ENCODE results near the gene COL4A1. TPM values are rescaled to one million over a fixed set of nuclear protein-coding genes. Genes with fewer than 3 reads are reported as not detected.
A peak's percentile ranks its signal among the peaks of the same experiment; 100 is the strongest.

COL4A1 gene
- total RNA-seq, 1 donor from 2014 or later, result 2,489 TPM

- no peak for FAIRE-seq
- H3K27ac Mint-ChIP-seq (ENCODE audit: unreplicated experiment), result no peak overlapping the region
These were observed 200.2 kb downstream of the COL4A1 start for GRCh38 chr13:110106726-110107125.

DNA sequence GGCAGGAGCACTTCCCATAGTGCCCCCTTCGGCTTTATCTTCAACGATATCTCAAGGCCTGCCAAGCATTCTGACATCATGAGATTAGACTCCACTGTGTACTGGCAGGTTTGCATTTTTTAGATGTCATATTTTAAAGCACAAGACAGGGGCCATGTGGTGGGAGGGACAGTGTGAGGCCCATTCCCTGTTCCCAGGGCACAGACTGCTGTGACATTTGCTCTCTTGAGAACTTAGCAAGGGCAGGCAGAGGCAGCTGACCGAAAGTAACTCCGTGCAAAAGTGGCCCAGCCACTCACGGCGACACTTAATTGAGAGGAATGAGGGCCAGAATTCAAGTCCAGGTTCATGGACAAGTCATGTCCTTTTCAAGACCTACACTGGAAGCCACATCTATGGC, 201.8 kb downstream of the COL4A1 start:
- Mint-ChIP-seq H3K36me3 (ENCODE audit: low read depth, unreplicated experiment) (no peaks in the 10 kb centered on the region), H3K4me1 (ENCODE audit: low read depth, unreplicated experiment) (peaks cover 8% of the 10 kb centered on the region), H3K27me3 (ENCODE audit: low read depth, unreplicated experiment) (no peaks in the 10 kb centered on the region), H3K27ac (ENCODE audit: unreplicated experiment) (no peak overlapping the region), H3K9me3 (ENCODE audit: unreplicated experiment) (peaks cover 3% of the 10 kb centered on the region), H3K4me3 (ENCODE audit: unreplicated experiment) (no peak overlapping the region)
- TF ChIP-seq EZH2 (IDR thresholded peaks at IDR 0.05; ENCODE audit: insufficient read depth, low read length) (no peak), CTCF (IDR thresholded peaks at IDR 0.05; ENCODE audit: insufficient read depth, low read depth, low read length) (no peak)
- Histone ChIP-seq H4K20me1 (ENCODE audit: insufficient read depth, low read length) (no peaks in the 10 kb centered on the region), H3K36me3 (ENCODE audit: insufficient read depth, low read length) (no peaks in the 10 kb centered on the region), H2AFZ (ENCODE audit: low read depth, low read length) (no peak overlapping the region), H3K27ac (ENCODE audit: low read depth, low read length) (no peak overlapping the region), H3K9me3 (ENCODE audit: insufficient read depth, low read depth, low read length) (no peaks in the 10 kb centered on the region), H3K79me2 (ENCODE audit: insufficient read depth, low read length) (no peaks in the 10 kb centered on the region), H3K4me1 (ENCODE audit: insufficient read depth, low read length) (peaks cover 12% of the 10 kb centered on the region), H3K27me3 (ENCODE audit: insufficient read depth, low read length) (no peaks in the 10 kb centered on the region), H3K4me3 (ENCODE audit: insufficient read depth, low read depth, low read length) (no peak overlapping the region), H3K9ac (ENCODE audit: low read length) (no peak overlapping the region), H3K4me2 (ENCODE audit: low read length) (no peak overlapping the region)
- FAIRE-seq (no peak), DNase-seq (ENCODE audit: low read depth) (no peak)

More at GRCh38 chr13:110106726-110107125, 200.2 kb downstream of the COL4A1 start:
- H3K4me1 ChIP-seq (ENCODE audit: insufficient read depth, low read length), result peaks cover 15% of the 10 kb centered on the region
- H3K4me2 ChIP-seq (ENCODE audit: low read length), result no peak overlapping the region
- H3K4me1 Mint-ChIP-seq (ENCODE audit: low read depth, unreplicated experiment), result peaks cover 8% of the 10 kb centered on the region
- H3K9me3 ChIP-seq (ENCODE audit: insufficient read depth, low read depth, low read length), result no peaks in the 10 kb centered on the region
- no peaks in the 10 kb centered on the region for H4K20me1 ChIP-seq (ENCODE audit: insufficient read depth, low read length)
- TF ChIP-seq EZH2 (IDR thresholded peaks at IDR 0.05; ENCODE audit: insufficient read depth, low read length) (no peak), CTCF (IDR thresholded peaks at IDR 0.05; ENCODE audit: insufficient read depth, low read depth, low read length) (no peak)
- no peaks in the 10 kb centered on the region for H3K79me2 ChIP-seq (ENCODE audit: insufficient read depth, low read length)
- no peak overlapping the region for H3K4me3 ChIP-seq (ENCODE audit: insufficient read depth, low read depth, low read length)
- no peaks in the 10 kb centered on the region for H3K36me3 Mint-ChIP-seq (ENCODE audit: low read depth, unreplicated experiment)
- H2AFZ ChIP-seq (ENCODE audit: low read depth, low read length), result no peak overlapping the region
- no peak for DNase-seq (ENCODE audit: low read depth)
- no peak overlapping the region for H3K9ac ChIP-seq (ENCODE audit: low read length)
- no peaks in the 10 kb centered on the region for H3K36me3 ChIP-seq (ENCODE audit: insufficient read depth, low read length)
- no peaks in the 10 kb centered on the region for H3K9me3 Mint-ChIP-seq (ENCODE audit: unreplicated experiment)
- no peak overlapping the region for H3K27ac ChIP-seq (ENCODE audit: low read depth, low read length)
- no peaks in the 10 kb centered on the region for H3K27me3 Mint-ChIP-seq (ENCODE audit: low read depth, unreplicated experiment)
- H3K27me3 ChIP-seq (ENCODE audit: insufficient read depth, low read length), result no peaks in the 10 kb centered on the region
- no peak overlapping the region for H3K4me3 Mint-ChIP-seq (ENCODE audit: unreplicated experiment)

GRCh38 chr13:110103534-110103933, 203.4 kb downstream of the COL4A1 start:
- H3K4me1 ChIP-seq (ENCODE audit: insufficient read depth, low read length), result no peaks in the 10 kb centered on the region
- H3K27me3 ChIP-seq (ENCODE audit: insufficient read depth, low read length), result no peaks in the 10 kb centered on the region
- H3K79me2 ChIP-seq (ENCODE audit: insufficient read depth, low read length), result no peaks in the 10 kb centered on the region
- H3K4me3 Mint-ChIP-seq (ENCODE audit: unreplicated experiment), result no peak overlapping the region
- no peak overlapping the region for H2AFZ ChIP-seq (ENCODE audit: low read depth, low read length)
- H3K36me3 ChIP-seq (ENCODE audit: insufficient read depth, low read length), result no peaks in the 10 kb centered on the region
- FAIRE-seq (peak; percentile 71), DNase-seq (ENCODE audit: low read depth) (peak; percentile 39)
- peaks cover 5% of the 10 kb centered on the region for H3K9me3 Mint-ChIP-seq (ENCODE audit: unreplicated experiment)
- no peaks in the 10 kb centered on the region for H3K27me3 Mint-ChIP-seq (ENCODE audit: low read depth, unreplicated experiment)
- H3K4me2 ChIP-seq (ENCODE audit: low read length), result no peak overlapping the region
- TF ChIP-seq EZH2 (IDR thresholded peaks at IDR 0.05; ENCODE audit: insufficient read depth, low read length), result no peak
- H3K4me1 Mint-ChIP-seq (ENCODE audit: low read depth, unreplicated experiment), result no peaks in the 10 kb centered on the region
- no peaks in the 10 kb centered on the region for H4K20me1 ChIP-seq (ENCODE audit: insufficient read depth, low read length)
- H3K4me3 ChIP-seq (ENCODE audit: insufficient read depth, low read depth, low read length), result no peak overlapping the region
- H3K27ac ChIP-seq (ENCODE audit: low read depth, low read length), result no peak overlapping the region
- H3K9ac ChIP-seq (ENCODE audit: low read length), result no peak overlapping the region
- H3K36me3 Mint-ChIP-seq (ENCODE audit: low read depth, unreplicated experiment), result no peaks in the 10 kb centered on the region
- H3K9me3 ChIP-seq (ENCODE audit: insufficient read depth, low read depth, low read length), result peaks cover 2% of the 10 kb centered on the region
- H3K27ac Mint-ChIP-seq (ENCODE audit: unreplicated experiment), result no peak overlapping the region
